GM19324 (cell line): Measurements from ENCODE around the gene PADI1.

Experiments used
- ATAC-seq: cut with Tn5 transposase; IDR thresholded peaks from one replicate; pipeline ENCODE4 v1.9.1; 2021; ENCODE audit warnings: mild to moderate bottlenecking, moderate library complexity; ENCODE audit not compliant: unreplicated experiment, low FRiP score

The PADI1 gene

GRCh38 chr1:17292299-17293160, 87.6 kb downstream of the PADI1 start:
- ATAC-seq, result no peak

- ATAC-seq, result no peak
Measured at GRCh38 chr1:17293681-17294425, 88.9 kb downstream of the PADI1 start.

GRCh38 chr1:17295292-17295691, 90.4 kb downstream of the PADI1 start:
- no peak for ATAC-seq
